ENCODE results near the gene OAT.

Gene OAT

GRCh38 chr10:124383496-124383895 is 35.2 kb downstream of the OAT start:
- DNase-seq (ENCODE audit: low spot score) = no peak
- in situ Hi-C loops (cut with MboI; ENCODE audit: low pct_unique_long_range_greater_than_20kb, low sequenced_read_pairs, unreplicated experiment) = loop anchor here (25.0 kb wide), 1 partner anchor 796 kb away; no protein-coding TSS in a partner anchor
- TF ChIP-seq CTCF (IDR thresholded peaks at IDR 0.05; ENCODE audit: extremely low read depth, insufficient read depth, missing control alignments) = no peak

- in situ Hi-C loops (cut with MboI; ENCODE audit: low pct_unique_long_range_greater_than_20kb, low sequenced_read_pairs, unreplicated experiment) = loop anchor here (25.0 kb wide), 1 partner anchor 794 kb away; no protein-coding TSS in a partner anchor
- TF ChIP-seq CTCF (IDR thresholded peaks at IDR 0.05; ENCODE audit: extremely low read depth, insufficient read depth, missing control alignments) = no peak
- no peak for DNase-seq (ENCODE audit: low spot score)
Measured at GRCh38 chr10:124381011-124381611, 37.6 kb downstream of the OAT start.

- DNase-seq (ENCODE audit: low spot score) = no peak
- in situ Hi-C loops (cut with MboI; ENCODE audit: low pct_unique_long_range_greater_than_20kb, low sequenced_read_pairs, unreplicated experiment) = loop anchor here (25.0 kb wide), 1 partner anchor 793 kb away; no protein-coding TSS in a partner anchor
- no peak for TF ChIP-seq CTCF (IDR thresholded peaks at IDR 0.05; ENCODE audit: extremely low read depth, insufficient read depth, missing control alignments)
Measured at GRCh38 chr10:124380256-124380995, 38.3 kb downstream of the OAT start.

DNA sequence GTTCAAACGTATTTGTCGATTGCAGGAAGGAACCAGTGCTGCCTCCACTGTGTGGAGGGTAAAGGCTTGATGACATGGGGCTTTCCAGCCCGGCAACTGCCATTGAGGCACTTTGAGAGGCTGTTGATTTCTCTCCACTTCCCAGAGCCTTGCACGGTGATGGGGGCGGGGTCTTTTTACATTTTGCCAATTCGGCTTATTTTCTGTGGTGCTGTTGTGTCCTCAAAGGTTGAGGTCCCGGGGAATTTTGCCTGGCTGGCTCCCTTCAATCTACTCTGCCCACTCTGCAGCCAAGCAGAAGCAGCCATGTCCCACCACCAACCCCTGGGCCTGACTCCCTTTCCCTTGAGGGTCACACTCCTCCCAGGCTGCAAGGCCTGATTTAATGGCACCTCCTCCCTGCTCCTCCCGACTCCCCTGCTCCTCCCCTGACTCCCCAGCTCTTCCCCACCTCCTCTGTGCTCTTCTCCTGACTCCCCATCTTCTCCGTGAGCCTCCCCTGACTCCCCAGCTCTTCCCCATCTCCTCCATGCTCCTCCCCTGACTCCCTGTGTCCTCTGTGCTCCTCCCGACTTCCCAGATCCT is 39.0 kb downstream of the OAT start:
- in situ Hi-C loops (cut with MboI; ENCODE audit: low pct_unique_long_range_greater_than_20kb, low sequenced_read_pairs, unreplicated experiment) = loop anchor here (25.0 kb wide), 1 partner anchor 792 kb away; no protein-coding TSS in a partner anchor
- DNase-seq (ENCODE audit: low spot score) = no peak
- TF ChIP-seq CTCF (IDR thresholded peaks at IDR 0.05; ENCODE audit: extremely low read depth, insufficient read depth, missing control alignments) = no peak

DNA sequence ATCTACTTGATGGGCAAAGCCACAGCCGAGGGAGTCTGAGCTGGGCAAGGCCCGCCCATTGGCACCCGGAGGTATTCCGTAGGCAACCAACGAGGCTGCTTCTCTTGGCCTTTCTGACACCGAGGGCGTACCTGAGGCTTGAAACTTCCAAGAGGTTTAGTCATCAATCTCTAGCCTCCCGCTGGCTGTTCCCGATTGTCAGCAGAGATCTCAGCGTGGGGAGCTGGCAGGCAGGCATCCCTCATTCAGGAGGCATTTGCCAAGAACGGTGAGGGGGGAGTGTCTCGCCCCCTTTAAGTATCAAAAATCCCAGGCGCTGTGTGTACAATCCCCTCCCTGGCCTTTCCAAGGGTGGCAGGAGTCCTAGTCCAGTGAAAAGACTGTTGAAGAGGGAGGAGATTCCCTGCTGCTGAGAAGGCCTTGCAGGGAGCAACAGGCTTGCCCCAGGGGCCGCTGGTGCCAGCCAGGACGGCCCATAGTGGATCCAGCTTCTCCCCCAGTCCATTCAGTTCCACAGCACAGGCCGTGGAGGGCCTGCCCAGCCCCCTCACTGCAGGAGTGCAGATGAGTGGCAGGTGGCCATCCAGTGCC is 39.7 kb downstream of the OAT start:
- no peak for TF ChIP-seq CTCF (IDR thresholded peaks at IDR 0.05; ENCODE audit: extremely low read depth, insufficient read depth, missing control alignments)
- DNase-seq (ENCODE audit: low spot score) = no peak
- in situ Hi-C loops (cut with MboI; ENCODE audit: low pct_unique_long_range_greater_than_20kb, low sequenced_read_pairs, unreplicated experiment) = loop anchor here (25.0 kb wide), 1 partner anchor 792 kb away; no protein-coding TSS in a partner anchor

DNA sequence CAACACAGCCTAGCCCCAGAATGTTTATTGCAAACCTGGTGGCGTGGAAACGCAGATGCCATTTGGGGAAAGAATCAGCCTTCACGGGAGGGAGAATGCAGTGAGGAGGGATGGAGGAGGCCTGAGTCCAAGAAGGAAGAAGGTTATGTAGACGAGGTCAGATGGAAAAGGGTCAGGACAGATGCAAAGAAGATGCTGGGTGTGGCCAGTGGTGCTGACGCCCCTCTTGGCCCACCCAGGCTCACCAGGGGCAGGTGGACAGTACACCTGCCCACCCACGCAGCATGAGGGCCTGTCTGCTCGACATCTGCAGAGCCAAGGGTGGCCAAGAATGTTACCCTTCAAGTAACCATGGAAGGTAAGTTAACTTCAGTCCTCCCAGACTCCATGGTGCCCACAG is 40.5 kb downstream of the OAT start:
- TF ChIP-seq CTCF (IDR thresholded peaks at IDR 0.05; ENCODE audit: extremely low read depth, insufficient read depth, missing control alignments) = no peak
- in situ Hi-C loops (cut with MboI; ENCODE audit: low pct_unique_long_range_greater_than_20kb, low sequenced_read_pairs, unreplicated experiment) = loop anchor here (25.0 kb wide), 1 partner anchor 791 kb away; no protein-coding TSS in a partner anchor
- DNase-seq (ENCODE audit: low spot score) = no peak
